Activated CD4-positive, alpha-beta T cell treated with anti-CD3 and anti-CD28 coated beads, Interleukin-2, amount 50 U/mL, for 16 hours (primary cell): ENCODE data around the gene NUBP1.
"Not testable (repeated sequence)": the region's sequence is repeated elsewhere in the genome, so short reads cannot be mapped to it uniquely, and the experiment has no call there.

Source experiments
- DNase-seq: peaks from one replicate; pipeline ENCODE4 v3.0.0-alpha.2; 2020

NUBP1 gene

GRCh38 chr16:10752843-10753523, 9.3 kb downstream of the NUBP1 start:
- no peak for DNase-seq

GRCh38 chr16:10753670-10754069, 10.0 kb downstream of the NUBP1 start:
- no peak for DNase-seq

- peak; percentile 47 for DNase-seq
Measured at GRCh38 chr16:10754941-10755340, 11.3 kb downstream of the NUBP1 start.

- DNase-seq: no peak
Measured at GRCh38 chr16:10756574-10756973, 12.9 kb downstream of the NUBP1 start.

- no peak for DNase-seq
Measured at GRCh38 chr16:10760858-10761257, 17.2 kb downstream of the NUBP1 start.

GRCh38 chr16:10761373-10761772, 17.7 kb downstream of the NUBP1 start:
- no peak for DNase-seq

GRCh38 chr16:10762336-10763016, 18.8 kb downstream of the NUBP1 start:
- no peak for DNase-seq

GRCh38 chr16:10763456-10763855, 19.8 kb downstream of the NUBP1 start:
- no peak for DNase-seq

- no peak for DNase-seq
Measured at GRCh38 chr16:10765772-10766171, 22.1 kb downstream of the NUBP1 start.

GRCh38 chr16:10767127-10767526, 23.5 kb downstream of the NUBP1 start:
- DNase-seq: no peak

- no peak for DNase-seq
Measured at GRCh38 chr16:10769381-10769780, 25.7 kb downstream of the NUBP1 start.

GRCh38 chr16:10770907-10771306, 27.3 kb downstream of the NUBP1 start:
- no peak for DNase-seq

GRCh38 chr16:10776280-10776679, 32.6 kb downstream of the NUBP1 start:
- DNase-seq: peak; percentile 39

GRCh38 chr16:10776923-10777322, 33.3 kb downstream of the NUBP1 start:
- DNase-seq: not testable (repeated sequence)

- DNase-seq: no peak
Measured at GRCh38 chr16:10777356-10777755, 33.7 kb downstream of the NUBP1 start.

GRCh38 chr16:10779908-10780307, 36.3 kb downstream of the NUBP1 start:
- DNase-seq: not testable (repeated sequence)

- no peak for DNase-seq
Measured at GRCh38 chr16:10780628-10781027, 37.0 kb downstream of the NUBP1 start.

GRCh38 chr16:10782628-10783027, 39.0 kb downstream of the NUBP1 start:
- no peak for DNase-seq

GRCh38 chr16:10787304-10787703, 43.7 kb downstream of the NUBP1 start:
- no peak for DNase-seq

GRCh38 chr16:10788630-10789029, 45.0 kb downstream of the NUBP1 start:
- not testable (repeated sequence) for DNase-seq

GRCh38 chr16:10791048-10791447, 47.4 kb downstream of the NUBP1 start:
- no peak for DNase-seq

- no peak for DNase-seq
Measured at GRCh38 chr16:10799736-10800135, 56.1 kb downstream of the NUBP1 start.

GRCh38 chr16:10805334-10805733, 61.7 kb downstream of the NUBP1 start:
- DNase-seq: no peak

- DNase-seq: no peak
Measured at GRCh38 chr16:10806698-10807097, 63.1 kb downstream of the NUBP1 start.

- DNase-seq: no peak
Measured at GRCh38 chr16:10808218-10808617, 64.6 kb downstream of the NUBP1 start.
